SU-DHL-6 (cell line): ENCODE measurements around the gene MUC5AC.
"Not testable (repeated sequence)": the region's sequence is repeated elsewhere in the genome, so short reads cannot be mapped to it uniquely, and the experiment has no call there.

Experiments used
- H2AFZ ChIP-seq: fragments of 200-600 bp; sonication (generic); 2 replicates; pipeline ENCODE4 v1.6.1; 2014; ENCODE audit warnings: low read depth, mild to moderate bottlenecking, moderate library complexity, mixed read lengths, antibody characterized with exemption, low read length; ENCODE audit not compliant: severe bottlenecking
- H3F3A ChIP-seq: fragments of 200-600 bp; shearing (Covaris generic); 2 replicates; pipeline ENCODE4 v1.6.0; 2016; ENCODE audit warnings: antibody characterized with exemption, mild to moderate bottlenecking; ENCODE audit not compliant: insufficient read depth
- H3K27ac ChIP-seq: fragments of 200-600 bp; sonication (generic); 2 replicates; pipeline ENCODE4 v1.5.1; 2016; ENCODE audit warnings: low read depth, mild to moderate bottlenecking, low read length, moderate library complexity, mixed read lengths
- H3K27me3 ChIP-seq: fragments of 200-600 bp; sonication (generic), shearing (Covaris generic); 2 replicates; pipeline ENCODE4 v1.6.0; 2014; ENCODE audit warnings: mild to moderate bottlenecking, low read length
- H3K36me3 ChIP-seq: fragments of 200-600 bp; sonication (generic); 2 replicates; pipeline ENCODE4 v1.6.1; 2014; ENCODE audit warnings: mild to moderate bottlenecking, low read length, mixed read lengths
- H3K4me2 ChIP-seq: fragments of 300-600, 200-600 bp; shearing (Covaris generic), sonication (generic); 2 replicates; pipeline ENCODE4 v1.6.0; 2014; ENCODE audit warnings: low read length, low read depth, mild to moderate bottlenecking; ENCODE audit not compliant: poor library complexity, severe bottlenecking
- H3K4me3 ChIP-seq: fragments of 200-600 bp; sonication (generic); 2 replicates; pipeline ENCODE4 v1.5.1; 2014; ENCODE audit warnings: antibody characterized with exemption, low read length, mild to moderate bottlenecking, mixed read lengths; ENCODE audit not compliant: insufficient read depth, poor library complexity, severe bottlenecking
- H3K79me2 ChIP-seq: fragments of 200-600 bp; sonication (generic); 2 replicates; pipeline ENCODE4 v1.6.1; 2014; ENCODE audit warnings: mild to moderate bottlenecking, low read length, moderate library complexity; ENCODE audit not compliant: insufficient read depth
- H3K9ac ChIP-seq: fragments of 200-600 bp; sonication (generic); 2 replicates; pipeline ENCODE4 v1.7.0; 2014; ENCODE audit warnings: mild to moderate bottlenecking, low read length
- H3K9me2 ChIP-seq: fragments of 200-600 bp; sonication (generic); replicated peaks from 2 replicates; pipeline ENCODE4 v1.6.1; 2014; ENCODE audit warnings: low read length; ENCODE audit not compliant: insufficient read depth
- H3K9me3 ChIP-seq: fragments of 200-600 bp; sonication (generic); 2 replicates; pipeline ENCODE4 v1.6.1; 2014; ENCODE audit warnings: low read length, mixed read lengths; ENCODE audit not compliant: insufficient read depth
- H4K20me1 ChIP-seq: fragments of 200-600 bp; sonication (generic); 2 replicates; pipeline ENCODE4 v1.6.1; 2014; ENCODE audit warnings: low read depth, mild to moderate bottlenecking, antibody characterized with exemption, low read length, moderate library complexity, mixed read lengths
- EZH2phosphoT487 ChIP-seq: fragments of 200-600 bp; sonication (generic), shearing (Covaris generic); conservative IDR thresholded peaks from 2 replicates; pipeline ENCODE4 v1.6.1; 2018; ENCODE audit warnings: mild to moderate bottlenecking, antibody characterized with exemption, low read length, moderate library complexity, mixed read lengths
- TF ChIP-seq, protein P1 (sequence below): fragments of 200-600 bp; sonication (generic); IDR thresholded peaks from one replicate; pipeline ENCODE4 v1.5.1; 2017; ENCODE audit warnings: antibody characterized with exemption, mild to moderate bottlenecking, low read length, moderate library complexity; ENCODE audit not compliant: insufficient read depth, poor library complexity, severe bottlenecking

The MUC5AC gene

DNA sequence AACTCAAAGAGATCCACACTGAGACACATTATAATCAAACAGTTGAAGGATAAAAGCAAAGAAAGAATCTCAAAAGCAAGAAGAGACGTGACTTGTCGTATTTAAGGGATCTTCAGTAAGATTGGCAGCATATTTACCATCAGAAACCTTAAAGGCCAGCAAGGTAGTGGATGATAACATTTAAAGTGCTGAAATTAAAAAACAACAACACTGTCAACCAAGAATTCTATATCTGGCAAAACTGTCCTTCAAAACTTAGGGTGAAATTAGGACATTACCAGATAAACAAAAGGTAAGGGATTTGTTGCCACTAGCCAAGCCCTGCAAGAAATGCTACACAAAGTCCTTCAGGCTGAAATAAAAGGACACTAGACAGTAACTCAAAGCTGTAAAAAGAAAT is 54.1 kb downstream of the MUC5AC start:
- Histone ChIP-seq H3K27ac (no peak overlapping the region), H3F3A (no peaks in the 10 kb centered on the region), H3K36me3 (no peaks in the 10 kb centered on the region), H3K79me2 (no peaks in the 10 kb centered on the region), H3K27me3 (peaks cover 4% of the 10 kb centered on the region; the same call in 1 of the 2 replicates), H3K9me3 (peaks cover 13% of the 10 kb centered on the region; the same call in 1 of the 2 replicates), H3K4me2 (no peak overlapping the region), H2AFZ (no peak overlapping the region), H4K20me1 (no peaks in the 10 kb centered on the region), H3K4me3 (no peak overlapping the region), H3K9ac (no peak overlapping the region), H3K9me2 (no peaks in the 10 kb centered on the region)
- TF ChIP-seq, protein P1, sequence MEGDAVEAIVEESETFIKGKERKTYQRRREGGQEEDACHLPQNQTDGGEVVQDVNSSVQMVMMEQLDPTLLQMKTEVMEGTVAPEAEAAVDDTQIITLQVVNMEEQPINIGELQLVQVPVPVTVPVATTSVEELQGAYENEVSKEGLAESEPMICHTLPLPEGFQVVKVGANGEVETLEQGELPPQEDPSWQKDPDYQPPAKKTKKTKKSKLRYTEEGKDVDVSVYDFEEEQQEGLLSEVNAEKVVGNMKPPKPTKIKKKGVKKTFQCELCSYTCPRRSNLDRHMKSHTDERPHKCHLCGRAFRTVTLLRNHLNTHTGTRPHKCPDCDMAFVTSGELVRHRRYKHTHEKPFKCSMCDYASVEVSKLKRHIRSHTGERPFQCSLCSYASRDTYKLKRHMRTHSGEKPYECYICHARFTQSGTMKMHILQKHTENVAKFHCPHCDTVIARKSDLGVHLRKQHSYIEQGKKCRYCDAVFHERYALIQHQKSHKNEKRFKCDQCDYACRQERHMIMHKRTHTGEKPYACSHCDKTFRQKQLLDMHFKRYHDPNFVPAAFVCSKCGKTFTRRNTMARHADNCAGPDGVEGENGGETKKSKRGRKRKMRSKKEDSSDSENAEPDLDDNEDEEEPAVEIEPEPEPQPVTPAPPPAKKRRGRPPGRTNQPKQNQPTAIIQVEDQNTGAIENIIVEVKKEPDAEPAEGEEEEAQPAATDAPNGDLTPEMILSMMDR, result no peak
- no peak for TF ChIP-seq EZH2phosphoT487

DNA sequence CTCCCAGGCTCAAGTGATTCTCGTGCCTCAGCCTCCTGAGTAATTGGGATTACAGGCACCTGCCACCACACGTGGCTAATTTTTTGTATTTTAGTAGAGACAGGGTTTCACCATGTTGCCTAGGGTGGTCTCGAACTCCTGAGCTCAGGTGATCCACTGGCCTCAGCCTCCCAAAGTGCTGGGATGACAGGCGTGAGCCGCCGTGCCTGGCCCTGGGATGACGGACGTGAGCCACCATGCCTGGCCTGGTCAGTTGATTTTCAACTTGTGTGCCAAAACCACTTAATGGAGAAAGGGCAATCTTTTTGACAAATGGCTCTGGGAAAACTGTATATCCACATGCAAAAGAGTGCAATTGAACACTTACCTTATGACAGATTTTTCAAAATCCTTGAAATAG is 58.1 kb downstream of the MUC5AC start:
- not testable (repeated sequence) for H3F3A ChIP-seq, H3K4me3 ChIP-seq, H3K27ac ChIP-seq, H3K79me2 ChIP-seq, H3K9me2 ChIP-seq, H3K9ac ChIP-seq, H3K4me2 ChIP-seq, H3K27me3 ChIP-seq, H2AFZ ChIP-seq, H4K20me1 ChIP-seq, H3K36me3 ChIP-seq
- peaks cover 13% of the 10 kb centered on the region; the same call in 1 of the 2 replicates for H3K9me3 ChIP-seq

DNA sequence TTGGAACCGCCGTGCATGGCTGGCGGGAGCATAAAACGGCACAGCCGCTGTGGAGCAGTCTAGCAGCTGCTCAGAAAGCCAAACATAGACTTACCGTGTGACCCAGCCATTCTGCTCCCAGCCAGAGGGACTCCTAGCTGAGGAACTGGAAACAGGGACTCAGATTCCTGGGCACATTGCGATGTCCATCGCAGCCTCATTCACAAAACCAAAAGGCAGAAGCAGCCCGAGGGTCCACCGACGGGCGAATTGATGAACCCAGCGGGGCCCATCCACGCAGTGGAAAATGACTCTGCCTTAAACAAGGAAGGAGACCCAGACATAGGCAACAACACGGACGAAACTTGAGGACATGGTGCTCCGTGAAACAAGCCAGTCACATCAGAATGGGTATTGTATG is 59.4 kb downstream of the MUC5AC start:
- H2AFZ ChIP-seq, result no peak overlapping the region
- H3K36me3 ChIP-seq, result no peaks in the 10 kb centered on the region
- no peaks in the 10 kb centered on the region for H4K20me1 ChIP-seq
- no peaks in the 10 kb centered on the region; the same call in 1 of the 2 replicates for H3K27me3 ChIP-seq
- H3K9me3 ChIP-seq, result 0 out of 2 replicates have a peak, but pooled peaks cover under 1% of the 10 kb centered on the region
- TF ChIP-seq, protein P1, result no peak
- TF ChIP-seq EZH2phosphoT487, result no peak
- no peak overlapping the region for H3K27ac ChIP-seq
- no peaks in the 10 kb centered on the region for H3K79me2 ChIP-seq
- H3K4me2 ChIP-seq, result no peak overlapping the region
- no peaks in the 10 kb centered on the region for H3F3A ChIP-seq
- H3K9ac ChIP-seq, result no peak overlapping the region
- H3K4me3 ChIP-seq, result no peak overlapping the region
- H3K9me2 ChIP-seq, result no peaks in the 10 kb centered on the region

DNA sequence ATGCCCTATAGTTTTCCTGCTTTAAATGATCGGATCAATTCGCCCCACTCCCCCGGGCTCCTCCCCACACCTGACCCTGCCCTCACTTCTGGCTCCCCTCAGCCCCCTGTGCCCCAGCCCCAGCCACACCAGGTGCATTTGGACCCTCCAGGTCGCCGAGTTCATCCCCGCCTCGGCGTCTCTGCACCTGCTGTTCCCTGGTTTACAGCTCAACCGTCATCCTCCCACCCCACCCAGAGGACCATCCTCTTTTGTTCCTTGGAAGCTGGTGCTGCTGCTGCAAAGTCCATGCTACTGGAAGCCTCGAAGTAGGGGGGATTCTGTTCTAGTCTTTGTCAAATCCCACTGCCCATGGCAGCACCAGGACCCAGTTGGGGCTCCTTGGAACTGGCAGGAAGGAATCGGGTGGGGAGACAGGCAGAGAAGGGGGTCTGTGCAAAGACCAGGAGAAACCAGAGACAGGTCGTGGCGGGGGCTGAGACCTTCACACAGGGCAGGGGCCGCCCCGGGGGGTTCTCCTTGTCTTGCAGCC is 60.6 kb downstream of the MUC5AC start:
- H3K27ac ChIP-seq, result no peak overlapping the region
- no peaks in the 10 kb centered on the region for H3K79me2 ChIP-seq
- TF ChIP-seq, protein P1, result no peak
- TF ChIP-seq EZH2phosphoT487, result no peak
- no peak overlapping the region for H3K4me3 ChIP-seq
- no peak overlapping the region for H3K4me2 ChIP-seq
- no peaks in the 10 kb centered on the region for H3K9me3 ChIP-seq
- no peak overlapping the region for H2AFZ ChIP-seq
- no peaks in the 10 kb centered on the region for H3F3A ChIP-seq
- H3K9me2 ChIP-seq, result no peaks in the 10 kb centered on the region
- no peaks in the 10 kb centered on the region for H3K36me3 ChIP-seq
- H4K20me1 ChIP-seq, result no peaks in the 10 kb centered on the region
- H3K27me3 ChIP-seq, result no peaks in the 10 kb centered on the region; the same call in 1 of the 2 replicates
- no peak overlapping the region for H3K9ac ChIP-seq
